ENCODE results near the gene ATP11B. TPM values are rescaled to one million over a fixed set of nuclear protein-coding genes. Genes with fewer than 3 reads are reported as not detected.

ATP11B gene
- total RNA-seq, 6 experiments from 2014 or later = 43.9 to 60.5 (median 51.5) TPM

GRCh38 chr3:182947888-182948287, 154.6 kb downstream of the ATP11B start:
- DNase-seq = no peak
- no peaks in the 10 kb centered on the region for H3K27me3 Mint-ChIP-seq (ENCODE audit: insufficient read depth)
- H3K36me3 Mint-ChIP-seq (ENCODE audit: low read depth) = peaks cover 31% of the 10 kb centered on the region
- 0 out of 2 replicates have a peak, but pooled peaks have one; percentile 36 for TF ChIP-seq CTCF (IDR thresholded peaks at IDR 0.05)
- H3K27ac Mint-ChIP-seq = no peak overlapping the region
- H3K4me3 Mint-ChIP-seq = no peak overlapping the region
- H3K4me1 Mint-ChIP-seq (ENCODE audit: low read depth) = no peaks in the 10 kb centered on the region
- no peaks in the 10 kb centered on the region for H3K9me3 Mint-ChIP-seq

- Mint-ChIP-seq H3K4me1 (ENCODE audit: low read depth) (no peaks in the 10 kb centered on the region), H3K27ac (no peak overlapping the region), H3K36me3 (ENCODE audit: low read depth) (peaks cover 31% of the 10 kb centered on the region), H3K27me3 (ENCODE audit: insufficient read depth) (no peaks in the 10 kb centered on the region), H3K4me3 (no peak overlapping the region), H3K9me3 (no peaks in the 10 kb centered on the region)
- no peak for DNase-seq
- TF ChIP-seq CTCF (IDR thresholded peaks at IDR 0.05) = no peak
Measured at GRCh38 chr3:182948305-182948704, 155.0 kb downstream of the ATP11B start.

GRCh38 chr3:182949688-182950087, 156.4 kb downstream of the ATP11B start:
- Mint-ChIP-seq H3K9me3 (no peaks in the 10 kb centered on the region), H3K36me3 (ENCODE audit: low read depth) (peaks cover 36% of the 10 kb centered on the region), H3K4me1 (ENCODE audit: low read depth) (no peaks in the 10 kb centered on the region), H3K27ac (no peak overlapping the region), H3K4me3 (no peak overlapping the region), H3K27me3 (ENCODE audit: insufficient read depth) (no peaks in the 10 kb centered on the region)
- no peak for DNase-seq
- no peak for TF ChIP-seq CTCF (IDR thresholded peaks at IDR 0.05)

GRCh38 chr3:182954553-182955235, 161.4 kb downstream of the ATP11B start:
- Mint-ChIP-seq H3K4me1 (ENCODE audit: low read depth) (peaks cover 7% of the 10 kb centered on the region; the same call in 1 of the 2 replicates), H3K9me3 (no peaks in the 10 kb centered on the region), H3K36me3 (ENCODE audit: low read depth) (peaks cover 30% of the 10 kb centered on the region), H3K4me3 (no peak overlapping the region), H3K27ac (no peak overlapping the region), H3K27me3 (ENCODE audit: insufficient read depth) (no peaks in the 10 kb centered on the region)
- DNase-seq = no peak
- TF ChIP-seq CTCF (IDR thresholded peaks at IDR 0.05) = no peak

- no peaks in the 10 kb centered on the region for H3K9me3 Mint-ChIP-seq
- peaks cover 21% of the 10 kb centered on the region for H3K36me3 Mint-ChIP-seq (ENCODE audit: low read depth)
- H3K4me1 Mint-ChIP-seq (ENCODE audit: low read depth) = peaks cover 18% of the 10 kb centered on the region
- TF ChIP-seq CTCF (IDR thresholded peaks at IDR 0.05) = no peak
- H3K4me3 Mint-ChIP-seq = no peak overlapping the region
- no peak for DNase-seq
- H3K27me3 Mint-ChIP-seq (ENCODE audit: insufficient read depth) = no peaks in the 10 kb centered on the region
- H3K27ac Mint-ChIP-seq = no peak overlapping the region
Measured at GRCh38 chr3:182957226-182957625, 163.9 kb downstream of the ATP11B start.

Measured in HFFc6 (cell line).